ACC112 (cell line): ENCODE measurements around the gene PXT1.

ENCODE experiments used
- H2AFZ ChIP-seq: fragments of 200-600 bp; sonication (generic); one replicate; pipeline ENCODE4 v1.6.0; 2017; ENCODE audit warnings: antibody characterized with exemption, low read length; ENCODE audit not compliant: unreplicated experiment
- H3K27ac ChIP-seq: fragments of 200-600 bp; sonication (generic); 2 replicates; pipeline ENCODE4 v1.5.1; 2014; ENCODE audit warnings: low read depth, mild to moderate bottlenecking, antibody characterized with exemption, low read length, moderate library complexity
- H3K27me3 ChIP-seq: fragments of 200-600 bp; sonication (generic); 2 replicates; pipeline ENCODE4 v1.6.1; 2014; ENCODE audit warnings: mild to moderate bottlenecking, antibody characterized with exemption, low read length, moderate library complexity, mixed read lengths; ENCODE audit not compliant: insufficient read depth
- H3K36me3 ChIP-seq: fragments of 200-600 bp; sonication (generic); 2 replicates; pipeline ENCODE4 v1.6.1; 2016; ENCODE audit warnings: mild to moderate bottlenecking, antibody characterized with exemption, low read length, moderate library complexity, mixed read lengths; ENCODE audit not compliant: insufficient read depth
- H3K4me1 ChIP-seq: fragments of 200-600 bp; sonication (generic); one replicate; pipeline ENCODE4 v1.6.1; 2016; ENCODE audit warnings: low read length, mixed read lengths; ENCODE audit not compliant: insufficient read depth, unreplicated experiment, control insufficient read depth
- H3K4me3 ChIP-seq: fragments of 200-600 bp; sonication (generic); 2 replicates; pipeline ENCODE4 v1.5.1; 2014; ENCODE audit warnings: mild to moderate bottlenecking, low read depth, low read length
- H3K79me2 ChIP-seq: fragments of 200-600 bp; sonication (generic); one replicate; pipeline ENCODE4 v1.6.0; 2016; ENCODE audit warnings: low read length; ENCODE audit not compliant: control insufficient read depth, unreplicated experiment, insufficient read depth

The PXT1 gene

GRCh38 chr6:36378936-36379335 is 63.7 kb downstream of the PXT1 start:
- H3K4me3 ChIP-seq = no peak overlapping the region
- no peaks in the 10 kb centered on the region for H3K36me3 ChIP-seq
- no peak overlapping the region for H3K27ac ChIP-seq
- H2AFZ ChIP-seq = no peak overlapping the region
- H3K4me1 ChIP-seq = no peaks in the 10 kb centered on the region
- H3K27me3 ChIP-seq = no peaks in the 10 kb centered on the region
- no peaks in the 10 kb centered on the region for H3K79me2 ChIP-seq

GRCh38 chr6:36378243-36378920 is 64.3 kb downstream of the PXT1 start:
- Histone ChIP-seq H3K36me3 (no peaks in the 10 kb centered on the region), H3K4me1 (no peaks in the 10 kb centered on the region), H2AFZ (no peak overlapping the region), H3K4me3 (no peak overlapping the region), H3K79me2 (no peaks in the 10 kb centered on the region), H3K27ac (no peak overlapping the region), H3K27me3 (no peaks in the 10 kb centered on the region)

GRCh38 chr6:36377594-36377993 is 65.1 kb downstream of the PXT1 start:
- H3K27me3 ChIP-seq = no peaks in the 10 kb centered on the region
- no peaks in the 10 kb centered on the region for H3K4me1 ChIP-seq
- H2AFZ ChIP-seq = no peak overlapping the region
- no peak overlapping the region for H3K4me3 ChIP-seq
- no peak overlapping the region for H3K27ac ChIP-seq
- H3K79me2 ChIP-seq = no peaks in the 10 kb centered on the region
- no peaks in the 10 kb centered on the region for H3K36me3 ChIP-seq

- Histone ChIP-seq H3K27me3 (no peaks in the 10 kb centered on the region), H3K4me3 (no peak overlapping the region), H3K36me3 (no peaks in the 10 kb centered on the region), H3K79me2 (no peaks in the 10 kb centered on the region), H2AFZ (no peak overlapping the region), H3K4me1 (no peaks in the 10 kb centered on the region), H3K27ac (no peak overlapping the region)
Observed at GRCh38 chr6:36376742-36377141, 65.9 kb downstream of the PXT1 start.

GRCh38 chr6:36376183-36376582 is 66.5 kb downstream of the PXT1 start:
- Histone ChIP-seq H3K36me3 (no peaks in the 10 kb centered on the region), H2AFZ (no peak overlapping the region), H3K4me1 (no peaks in the 10 kb centered on the region), H3K4me3 (no peak overlapping the region), H3K79me2 (no peaks in the 10 kb centered on the region), H3K27me3 (no peaks in the 10 kb centered on the region), H3K27ac (no peak overlapping the region)

GRCh38 chr6:36375644-36376155 is 67.0 kb downstream of the PXT1 start:
- Histone ChIP-seq H3K4me3 (no peak overlapping the region), H3K27me3 (no peaks in the 10 kb centered on the region), H3K36me3 (no peaks in the 10 kb centered on the region), H3K27ac (no peak overlapping the region), H2AFZ (no peak overlapping the region), H3K4me1 (no peaks in the 10 kb centered on the region), H3K79me2 (no peaks in the 10 kb centered on the region)

- no peak overlapping the region for H3K27ac ChIP-seq
- no peaks in the 10 kb centered on the region for H3K79me2 ChIP-seq
- no peak overlapping the region for H2AFZ ChIP-seq
- no peak overlapping the region for H3K4me3 ChIP-seq
- H3K27me3 ChIP-seq = no peaks in the 10 kb centered on the region
- peaks cover 4% of the 10 kb centered on the region for H3K4me1 ChIP-seq
- no peaks in the 10 kb centered on the region for H3K36me3 ChIP-seq
Observed at GRCh38 chr6:36374972-36375371, 67.7 kb downstream of the PXT1 start.

- Histone ChIP-seq H2AFZ (no peak overlapping the region), H3K36me3 (no peaks in the 10 kb centered on the region), H3K79me2 (no peaks in the 10 kb centered on the region), H3K27me3 (no peaks in the 10 kb centered on the region), H3K27ac (no peak overlapping the region), H3K4me3 (no peak overlapping the region), H3K4me1 (peaks cover 11% of the 10 kb centered on the region)
Observed at GRCh38 chr6:36374194-36374593, 68.5 kb downstream of the PXT1 start.

- Histone ChIP-seq H3K27ac (no peak overlapping the region), H3K79me2 (no peaks in the 10 kb centered on the region), H3K27me3 (no peaks in the 10 kb centered on the region), H2AFZ (no peak overlapping the region), H3K4me1 (peaks cover 13% of the 10 kb centered on the region), H3K36me3 (no peaks in the 10 kb centered on the region), H3K4me3 (no peak overlapping the region)
Observed at GRCh38 chr6:36373368-36374019, 69.2 kb downstream of the PXT1 start.

GRCh38 chr6:36372088-36372487 is 70.6 kb downstream of the PXT1 start:
- no peak overlapping the region for H3K27ac ChIP-seq
- H3K27me3 ChIP-seq = no peaks in the 10 kb centered on the region
- H2AFZ ChIP-seq = no peak overlapping the region
- H3K4me3 ChIP-seq = no peak overlapping the region
- H3K36me3 ChIP-seq = no peaks in the 10 kb centered on the region
- H3K4me1 ChIP-seq = peaks cover 13% of the 10 kb centered on the region
- H3K79me2 ChIP-seq = no peaks in the 10 kb centered on the region

GRCh38 chr6:36371211-36371610 is 71.4 kb downstream of the PXT1 start:
- Histone ChIP-seq H3K36me3 (no peaks in the 10 kb centered on the region), H2AFZ (no peak overlapping the region), H3K27ac (no peak overlapping the region), H3K79me2 (no peaks in the 10 kb centered on the region), H3K4me1 (peaks cover 13% of the 10 kb centered on the region), H3K4me3 (no peak overlapping the region), H3K27me3 (no peaks in the 10 kb centered on the region)
